Measurements from ENCODE around the gene C9orf57.
"Not testable (repeated sequence)": the region's sequence is repeated elsewhere in the genome, so short reads cannot be mapped to it uniquely, and the experiment has no call there.

The C9orf57 gene

GRCh38 chr9:72022841-72023240 lies 37.6 kb downstream of the C9orf57 start:
- DNase-seq = no peak

- no peak for DNase-seq
Observed at GRCh38 chr9:72013292-72013760, 47.1 kb downstream of the C9orf57 start.

DNA sequence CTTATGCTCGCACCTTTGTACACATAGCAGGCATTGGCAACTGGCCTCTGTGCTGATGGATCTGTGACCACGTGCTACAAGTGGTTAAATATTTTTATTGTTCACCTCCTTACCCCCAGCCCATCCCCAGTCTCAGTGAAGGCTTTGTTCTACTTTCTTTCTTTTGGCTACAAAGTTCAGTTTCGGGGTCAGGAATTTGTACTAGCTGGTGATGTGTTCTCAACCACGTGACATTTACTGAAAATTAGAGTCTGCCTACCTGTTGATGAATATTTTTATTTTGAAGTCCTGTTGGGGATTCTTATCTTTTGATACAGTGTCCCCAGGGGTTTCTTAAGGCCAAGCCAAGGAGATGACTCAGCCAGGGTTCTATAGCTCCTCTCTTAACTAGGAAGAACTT lies 47.8 kb downstream of the C9orf57 start:
- DNase-seq = no peak

- DNase-seq = not testable (repeated sequence)
Observed at GRCh38 chr9:72007726-72008125, 52.7 kb downstream of the C9orf57 start.

DNA sequence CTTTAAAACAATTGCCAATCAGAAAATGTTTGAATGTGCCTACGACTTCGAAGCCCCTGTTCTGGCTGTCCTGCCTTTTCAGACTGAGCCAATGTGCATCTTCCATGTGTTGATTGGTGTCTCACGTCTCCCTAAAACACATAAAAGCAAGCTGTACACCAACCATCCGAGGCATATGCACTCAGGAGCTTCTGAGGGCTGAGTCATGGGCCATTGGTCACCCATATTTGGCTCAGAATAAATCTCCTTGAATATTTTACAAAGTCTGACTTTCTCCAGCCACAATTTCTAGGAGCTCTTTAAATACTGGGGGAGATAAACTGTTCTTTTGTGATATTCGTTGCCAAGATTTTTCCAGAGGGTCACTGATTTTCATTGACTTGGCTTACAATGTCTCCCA lies 53.9 kb downstream of the C9orf57 start:
- DNase-seq = no peak

DNA sequence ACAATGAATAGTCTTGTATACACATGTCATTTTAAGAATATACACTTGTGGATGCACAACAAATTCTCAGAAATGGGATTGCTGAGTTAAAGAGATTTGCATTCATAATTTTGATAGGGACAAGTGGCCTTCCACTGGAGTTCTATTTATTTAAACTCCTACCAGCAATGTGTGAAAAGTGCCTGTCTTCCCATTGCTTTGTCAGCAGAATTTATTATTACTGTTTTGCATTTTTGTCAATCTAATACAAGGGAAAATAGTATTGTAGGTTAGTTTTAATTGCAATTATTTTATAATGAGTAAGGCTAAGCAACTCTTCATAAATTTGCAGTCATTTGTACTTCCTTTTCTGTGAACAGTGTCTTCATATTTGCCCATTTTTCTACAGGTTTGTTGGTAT lies 55.0 kb downstream of the C9orf57 start:
- no peak for DNase-seq

Data from KG1 (cell line).